C4-2B (cell line): ENCODE results near the gene DNM1.

Source experiments
- H3K27ac ChIP-seq: fragments of 450-650 bp; 2 replicates; pipeline ENCODE4 v1.5.1; 2017
- ZFX ChIP-seq: fragments of 450-650 bp; IDR thresholded peaks from 2 replicates; pipeline ENCODE4 v1.6.1; 2017
- TF ChIP-seq, protein P1 (sequence below): fragments of 450-650 bp; conservative IDR thresholded peaks from 2 replicates; pipeline ENCODE4 v1.5.1; 2017; ENCODE audit warnings: mild to moderate bottlenecking

The DNM1 gene

DNA sequence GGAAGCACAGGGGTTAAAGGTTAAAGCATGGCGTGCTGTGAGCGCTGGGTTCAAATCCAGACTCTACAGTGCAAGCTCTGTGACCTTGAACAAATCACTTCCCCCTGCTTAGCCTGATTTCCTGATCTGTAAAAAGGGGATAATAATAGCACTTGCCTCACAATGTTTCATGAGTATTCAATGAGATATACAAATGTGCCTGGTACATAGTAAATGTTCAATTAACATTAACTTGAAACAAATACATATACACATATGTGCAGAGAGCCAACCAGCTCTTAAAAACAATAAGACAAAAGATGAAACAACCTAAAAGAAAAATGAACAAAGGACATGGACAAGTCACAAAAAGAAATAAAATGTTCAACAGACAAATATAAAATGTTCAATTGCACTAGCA is 15.8 kb upstream of the DNM1 start:
- H3K27ac ChIP-seq = no peak overlapping the region
- TF ChIP-seq, protein P1, sequence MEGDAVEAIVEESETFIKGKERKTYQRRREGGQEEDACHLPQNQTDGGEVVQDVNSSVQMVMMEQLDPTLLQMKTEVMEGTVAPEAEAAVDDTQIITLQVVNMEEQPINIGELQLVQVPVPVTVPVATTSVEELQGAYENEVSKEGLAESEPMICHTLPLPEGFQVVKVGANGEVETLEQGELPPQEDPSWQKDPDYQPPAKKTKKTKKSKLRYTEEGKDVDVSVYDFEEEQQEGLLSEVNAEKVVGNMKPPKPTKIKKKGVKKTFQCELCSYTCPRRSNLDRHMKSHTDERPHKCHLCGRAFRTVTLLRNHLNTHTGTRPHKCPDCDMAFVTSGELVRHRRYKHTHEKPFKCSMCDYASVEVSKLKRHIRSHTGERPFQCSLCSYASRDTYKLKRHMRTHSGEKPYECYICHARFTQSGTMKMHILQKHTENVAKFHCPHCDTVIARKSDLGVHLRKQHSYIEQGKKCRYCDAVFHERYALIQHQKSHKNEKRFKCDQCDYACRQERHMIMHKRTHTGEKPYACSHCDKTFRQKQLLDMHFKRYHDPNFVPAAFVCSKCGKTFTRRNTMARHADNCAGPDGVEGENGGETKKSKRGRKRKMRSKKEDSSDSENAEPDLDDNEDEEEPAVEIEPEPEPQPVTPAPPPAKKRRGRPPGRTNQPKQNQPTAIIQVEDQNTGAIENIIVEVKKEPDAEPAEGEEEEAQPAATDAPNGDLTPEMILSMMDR = no peak
- TF ChIP-seq ZFX = no peak

DNA sequence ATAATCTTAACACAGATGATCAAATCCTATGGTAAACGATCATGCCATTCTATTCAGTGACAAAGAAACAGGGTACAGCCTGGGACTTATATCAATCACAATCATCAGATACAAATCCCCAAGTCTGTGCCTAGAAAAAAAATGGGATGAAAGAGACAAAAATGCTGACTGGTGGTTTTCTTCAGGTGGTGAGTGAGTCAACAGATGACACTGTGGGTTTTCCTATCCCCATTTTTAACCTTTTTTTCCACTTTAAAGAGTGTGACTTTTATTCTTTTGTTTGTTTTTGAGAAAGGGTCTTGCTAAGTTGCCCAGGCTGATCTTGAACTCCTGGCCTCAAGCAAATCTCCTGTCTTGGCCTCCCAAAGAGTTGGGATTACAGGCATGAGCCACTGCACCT is 15.0 kb upstream of the DNM1 start:
- no peak overlapping the region for H3K27ac ChIP-seq
- TF ChIP-seq ZFX = no peak
- TF ChIP-seq, protein P1 = no peak

DNA sequence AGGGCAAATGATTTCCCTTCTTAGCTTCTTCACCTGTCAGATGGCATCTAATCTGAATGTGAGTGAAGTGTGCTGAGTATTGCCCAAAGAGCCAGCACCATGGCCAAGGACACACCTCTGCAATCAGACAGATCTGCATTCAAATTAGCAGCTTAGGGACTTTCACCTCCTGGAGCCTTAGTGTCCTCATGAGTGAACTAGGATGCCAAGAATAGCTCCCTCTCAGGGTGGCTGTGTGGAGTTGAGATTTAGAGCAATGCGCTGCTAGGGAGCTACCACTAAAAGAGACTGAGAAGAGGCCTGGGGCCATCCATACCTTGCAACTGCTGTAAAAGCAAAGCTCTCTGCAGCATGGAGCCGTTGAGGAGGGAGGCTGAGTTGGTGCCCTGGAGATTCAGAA is 13.2 kb upstream of the DNM1 start:
- TF ChIP-seq ZFX = no peak
- TF ChIP-seq, protein P1 = no peak
- H3K27ac ChIP-seq = no peak overlapping the region

DNA sequence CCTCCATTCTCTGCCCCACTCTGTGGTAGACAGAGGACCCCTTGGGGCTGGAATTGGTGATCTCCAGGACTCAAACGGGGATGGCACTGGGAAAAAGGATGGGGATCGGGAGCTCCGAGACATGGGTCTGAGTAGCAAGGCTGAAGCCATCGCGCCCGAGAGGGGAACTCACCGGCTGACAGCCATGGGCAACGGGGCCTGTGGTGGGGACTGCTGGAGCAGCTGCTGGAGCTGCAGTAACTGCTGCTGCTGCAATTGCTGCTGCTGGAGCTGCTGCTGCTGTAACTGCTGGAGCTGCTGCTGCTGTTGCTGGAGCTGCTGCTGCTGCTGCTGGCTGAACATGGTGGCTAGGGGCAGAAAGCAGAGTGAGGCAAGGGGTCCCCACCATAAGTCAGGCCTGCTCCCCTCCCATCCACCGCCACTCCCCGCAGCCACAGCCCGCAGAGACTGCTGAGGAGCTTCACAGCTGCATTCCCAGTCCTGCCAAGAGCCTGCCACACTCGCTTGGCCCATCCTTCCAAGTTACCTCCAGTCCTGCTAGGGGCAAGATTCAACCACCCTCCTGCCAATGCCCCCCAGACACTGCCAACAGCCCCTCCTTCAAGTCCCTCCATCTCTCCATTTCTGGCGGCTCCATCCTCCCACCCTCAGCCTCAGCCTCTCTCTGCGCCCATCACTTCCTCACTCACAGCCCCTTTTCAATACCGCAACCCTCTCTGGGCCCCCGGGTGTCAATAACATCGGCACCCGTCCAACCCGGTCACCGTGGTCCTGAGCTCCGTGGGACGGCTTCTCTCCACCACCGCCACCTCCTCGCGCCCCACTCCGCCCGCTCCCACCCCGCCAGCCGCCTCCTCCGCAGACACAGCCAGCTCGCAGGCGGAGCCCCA is 12.4 kb upstream of the DNM1 start:
- H3K27ac ChIP-seq = peak overlapping the region; percentile 90
- TF ChIP-seq, protein P1 = no peak
- TF ChIP-seq ZFX = no peak

DNA sequence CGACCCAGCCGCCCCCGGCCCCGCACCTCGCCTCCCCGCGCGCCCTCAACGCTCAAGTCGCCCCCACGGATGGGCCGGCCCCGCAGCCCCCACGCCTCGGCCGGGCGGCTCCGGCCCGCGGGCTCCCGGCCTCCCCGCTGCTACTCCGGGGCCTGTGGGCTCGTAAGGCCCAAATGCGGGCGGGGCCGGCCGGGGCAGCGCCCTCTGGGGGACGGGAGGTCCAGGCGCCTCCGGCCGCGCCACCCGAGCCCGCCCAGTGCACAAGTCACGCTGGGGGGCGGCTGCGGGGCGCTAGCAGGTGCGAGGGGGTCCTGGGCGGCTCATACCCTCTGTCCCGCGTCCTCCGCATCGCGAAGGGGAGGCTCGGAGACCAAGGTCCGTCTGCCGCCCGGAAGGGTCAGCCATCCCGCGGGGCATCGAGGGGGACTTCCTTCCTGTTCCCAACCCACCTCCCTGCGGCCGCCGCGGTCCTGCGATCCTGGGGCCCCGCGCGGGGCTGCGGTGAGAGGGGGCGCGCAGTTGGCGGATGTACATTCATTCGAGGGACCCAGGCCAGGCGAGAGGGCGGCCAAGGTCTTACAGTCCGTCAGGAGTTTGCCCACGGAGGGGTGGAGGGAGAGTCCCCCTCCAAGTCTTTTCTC is 11.7 kb upstream of the DNM1 start, which contains the start of gene CIZ1:
Gene CIZ1 (minus strand): TSS at position 167 of the 641 bp plus-strand sequence. CDS start 715 bp downstream, outside the sequence.
- peak within 1 kb of the TSS; percentile 90 for H3K27ac ChIP-seq
- TF ChIP-seq ZFX = peak; percentile 99
- TF ChIP-seq, protein P1 = peak; percentile 99

DNA sequence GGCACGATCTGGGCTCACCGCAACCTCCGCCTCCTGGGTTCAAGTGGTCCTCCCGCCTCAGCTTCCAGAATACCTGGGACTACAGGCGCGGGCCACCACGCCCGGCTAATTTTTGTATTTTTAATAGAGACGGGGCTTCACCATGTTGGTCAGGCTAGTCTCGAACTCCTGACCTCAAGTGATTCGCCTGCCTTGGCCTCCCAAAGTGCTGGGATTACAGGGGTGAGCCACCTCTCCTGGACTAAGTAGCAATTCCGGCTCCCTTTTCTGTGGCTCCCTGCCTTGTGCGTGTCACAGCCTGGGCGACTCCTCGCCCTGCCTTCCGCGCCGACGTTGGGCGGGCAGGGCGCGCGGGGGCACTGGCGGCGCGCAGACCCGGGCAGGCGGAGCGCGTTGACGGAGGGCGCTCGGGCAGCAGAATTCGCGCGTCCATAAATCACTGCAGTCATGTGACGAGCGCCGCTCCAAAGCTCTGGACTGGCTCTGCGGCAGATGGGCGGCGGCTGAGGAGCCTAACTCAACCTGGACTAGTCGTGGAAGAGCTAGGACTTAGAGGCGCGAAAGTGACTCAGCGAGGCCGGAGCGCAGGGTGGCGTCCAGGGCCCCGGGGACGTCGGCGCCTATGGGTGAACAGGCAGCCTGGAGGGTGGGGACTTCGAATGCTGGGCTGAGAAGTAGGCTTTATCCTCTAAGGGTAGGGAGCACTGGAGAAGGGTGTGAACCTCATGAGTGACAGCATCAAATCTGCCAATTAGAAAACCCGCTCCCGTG is 10.4 kb upstream of the DNM1 start:
- H3K27ac ChIP-seq = no peak overlapping the region

More for the DNA sequence above, 10.4 kb upstream of the DNM1 start:
- TF ChIP-seq ZFX = no peak
- TF ChIP-seq, protein P1 = no peak
